Measurements from ENCODE around the gene EHMT1.

DNA sequence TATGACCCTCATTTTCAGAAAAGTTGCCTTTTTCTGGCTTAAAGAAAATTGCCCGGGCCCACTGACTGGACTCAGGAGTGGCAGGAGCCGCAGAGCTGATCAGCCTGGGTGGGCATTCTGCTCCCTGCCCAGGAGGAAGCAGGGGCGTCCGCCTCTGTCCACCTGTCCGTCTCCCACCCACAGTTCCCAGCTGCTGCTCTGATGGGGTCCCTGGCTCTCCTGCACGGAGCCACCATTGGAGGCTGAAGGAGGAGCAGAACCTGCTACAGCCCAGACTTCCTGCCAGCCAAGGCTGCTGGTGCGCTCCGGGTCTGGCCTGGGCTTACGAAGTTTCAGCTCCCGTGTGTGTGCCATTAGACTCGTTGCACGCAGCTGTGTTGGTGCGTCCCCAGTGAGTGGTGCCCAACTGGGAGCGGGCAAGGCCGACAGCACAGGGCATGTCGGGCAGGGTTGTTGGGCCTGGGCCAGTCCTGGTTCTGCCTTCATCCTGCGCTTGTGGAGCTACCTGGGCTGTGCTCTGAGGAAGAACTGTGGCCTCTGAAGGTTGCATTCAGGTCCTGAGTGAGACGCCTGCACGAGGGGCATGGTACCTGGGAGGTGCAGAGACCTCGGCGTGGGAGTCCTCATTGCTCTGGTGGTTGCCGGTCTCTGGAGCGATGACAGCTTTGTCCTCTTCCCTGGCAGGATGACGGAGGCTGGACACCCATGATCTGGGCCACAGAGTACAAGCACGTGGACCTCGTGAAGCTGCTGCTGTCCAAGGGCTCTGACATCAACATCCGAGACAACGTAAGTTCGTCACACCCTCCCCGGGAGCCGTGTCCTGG, 181.6 kb downstream of the EHMT1 start:
- TF ChIP-seq FOSL1 (CRISPR knock-in tag; IDR thresholded peaks at IDR 0.05; ENCODE audit: borderline replicate concordance) (no peak), ZNF768 (CRISPR knock-in tag; IDR thresholded peaks at IDR 0.05) (no peak), HDAC6 (IDR thresholded peaks at IDR 0.05; ENCODE audit: low read depth, low read length) (no peak), PCBP2 (optimal IDR thresholded peaks at IDR 0.05; ENCODE audit: low read depth, low read length, poor library complexity, severe bottlenecking) (no peak), KLF16 (CRISPR knock-in tag; IDR thresholded peaks at IDR 0.05) (no peak), NFE2L1 (CRISPR knock-in tag; IDR thresholded peaks at IDR 0.05; ENCODE audit: borderline replicate concordance) (no peak), ZBTB8A (CRISPR knock-in tag; IDR thresholded peaks at IDR 0.05; ENCODE audit: borderline replicate concordance, low read depth) (no peak), ZNF777 (CRISPR knock-in tag; IDR thresholded peaks at IDR 0.05) (no peak)
- TF ChIP-seq, protein P1, sequence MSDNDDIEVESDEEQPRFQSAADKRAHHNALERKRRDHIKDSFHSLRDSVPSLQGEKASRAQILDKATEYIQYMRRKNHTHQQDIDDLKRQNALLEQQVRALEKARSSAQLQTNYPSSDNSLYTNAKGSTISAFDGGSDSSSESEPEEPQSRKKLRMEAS (IDR thresholded peaks at IDR 0.05): no peak
- TF ChIP-seq, protein P2, sequence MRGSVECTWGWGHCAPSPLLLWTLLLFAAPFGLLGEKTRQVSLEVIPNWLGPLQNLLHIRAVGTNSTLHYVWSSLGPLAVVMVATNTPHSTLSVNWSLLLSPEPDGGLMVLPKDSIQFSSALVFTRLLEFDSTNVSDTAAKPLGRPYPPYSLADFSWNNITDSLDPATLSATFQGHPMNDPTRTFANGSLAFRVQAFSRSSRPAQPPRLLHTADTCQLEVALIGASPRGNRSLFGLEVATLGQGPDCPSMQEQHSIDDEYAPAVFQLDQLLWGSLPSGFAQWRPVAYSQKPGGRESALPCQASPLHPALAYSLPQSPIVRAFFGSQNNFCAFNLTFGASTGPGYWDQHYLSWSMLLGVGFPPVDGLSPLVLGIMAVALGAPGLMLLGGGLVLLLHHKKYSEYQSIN (CRISPR knock-in tag; IDR thresholded peaks at IDR 0.05; ENCODE audit: borderline replicate concordance): no peak
- TF ChIP-seq, protein P3, sequence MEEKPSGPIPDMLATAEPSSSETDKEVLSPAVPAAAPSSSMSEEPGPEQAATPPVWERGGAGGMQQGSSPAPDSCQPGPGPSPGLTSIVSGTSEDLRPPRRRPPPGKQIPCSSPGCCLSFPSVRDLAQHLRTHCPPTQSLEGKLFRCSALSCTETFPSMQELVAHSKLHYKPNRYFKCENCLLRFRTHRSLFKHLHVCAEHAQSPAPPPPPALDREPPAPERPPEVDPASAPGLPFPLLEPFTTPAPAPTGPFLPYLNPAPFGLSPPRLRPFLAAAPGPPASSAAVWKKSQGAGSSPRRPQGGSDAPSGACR (CRISPR knock-in tag; IDR thresholded peaks at IDR 0.05): no peak
- TF ChIP-seq, protein P4, sequence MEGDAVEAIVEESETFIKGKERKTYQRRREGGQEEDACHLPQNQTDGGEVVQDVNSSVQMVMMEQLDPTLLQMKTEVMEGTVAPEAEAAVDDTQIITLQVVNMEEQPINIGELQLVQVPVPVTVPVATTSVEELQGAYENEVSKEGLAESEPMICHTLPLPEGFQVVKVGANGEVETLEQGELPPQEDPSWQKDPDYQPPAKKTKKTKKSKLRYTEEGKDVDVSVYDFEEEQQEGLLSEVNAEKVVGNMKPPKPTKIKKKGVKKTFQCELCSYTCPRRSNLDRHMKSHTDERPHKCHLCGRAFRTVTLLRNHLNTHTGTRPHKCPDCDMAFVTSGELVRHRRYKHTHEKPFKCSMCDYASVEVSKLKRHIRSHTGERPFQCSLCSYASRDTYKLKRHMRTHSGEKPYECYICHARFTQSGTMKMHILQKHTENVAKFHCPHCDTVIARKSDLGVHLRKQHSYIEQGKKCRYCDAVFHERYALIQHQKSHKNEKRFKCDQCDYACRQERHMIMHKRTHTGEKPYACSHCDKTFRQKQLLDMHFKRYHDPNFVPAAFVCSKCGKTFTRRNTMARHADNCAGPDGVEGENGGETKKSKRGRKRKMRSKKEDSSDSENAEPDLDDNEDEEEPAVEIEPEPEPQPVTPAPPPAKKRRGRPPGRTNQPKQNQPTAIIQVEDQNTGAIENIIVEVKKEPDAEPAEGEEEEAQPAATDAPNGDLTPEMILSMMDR (CRISPR knock-in tag; IDR thresholded peaks at IDR 0.05): no peak

Data from HepG2 (cell line).